ENCODE data around the gene PRR12. TPM values are rescaled to one million over a fixed set of nuclear protein-coding genes. Genes with fewer than 3 reads are reported as not detected.

Gene PRR12
- total and polyA plus RNA-seq, 7 experiments from 2014 or later, result 0.25 to 69.4 (median 51.8) TPM

- H3K27ac ChIP-seq (ENCODE audit: low read depth, low read length), result peak overlapping the region; percentile 80
- intact Hi-C loops (cut with micrococcal nuclease), result loop anchor here (1.0 to 2.0 kb wide), 9 partner anchors 11 to 546 kb away; partner anchors contain the start of genes AKT1S1 (in 1 of the 2), ALDH16A1 (in 1 of the 2), C19orf73 (in 1 of the 2) and NOSIP (in 1 of the 2)
- Mint-ChIP-seq H3K4me3 (peak overlapping the region; percentile 97 to 100 (median 99)), H3K4me1 (peaks cover 24 to 51% (median 44%) of the 10 kb centered on the region in 7 donors), H3K36me3 (peaks cover 4 to 20% (median 4%) of the 10 kb centered on the region in 5 donors), H3K27ac (peak overlapping the region; percentile 96 to 99 (median 97)), H3K9me3 (peaks cover 0 to 4% (median 0%) of the 10 kb centered on the region in 11 donors), H3K27me3 (peaks cover 0 to 2% (median 0%) of the 10 kb centered on the region in 5 donors)
- H3K27me3 ChIP-seq (ENCODE audit: control insufficient read depth in 2 of 2, insufficient read depth in 2 of 2, low read length in 2 of 2), result no peaks in the 10 kb centered on the region
- DNase-seq (no peak), ATAC-seq (no peak)
- CTCF ChIA-PET, result interaction anchor here (1.3 to 2.2 kb wide), 2 partner anchors 25 to 119 kb away, joined by 3 to 8 read pairs; partner anchors contain the start of gene RRAS
- peaks cover 23% of the 10 kb centered on the region in 2 donors for H3K4me1 ChIP-seq (ENCODE audit: control insufficient read depth in 2 of 2, insufficient read depth in 2 of 2, low read length in 2 of 2)
- POLR2A ChIA-PET, result interaction anchor here (0.8 to 14.1 kb wide), 13 partner anchors 10 to 213 kb away, joined by 3 to 187 read pairs (median 9); partner anchors contain the start of genes AKT1S1, NOSIP, PIH1D1 and PRMT1
- no peaks in the 10 kb centered on the region for H3K9me3 ChIP-seq (ENCODE audit: control insufficient read depth in 2 of 3, low read length in 3 of 3)
- peak overlapping the region; percentile 95 for H3K4me3 ChIP-seq (ENCODE audit: low read length)
- peaks cover 0 to 47% (median 14%) of the 10 kb centered on the region in 3 experiments for H3K36me3 ChIP-seq (ENCODE audit: control insufficient read depth in 2 of 3, insufficient read depth in 3 of 3, low read length in 3 of 3)
Observed at GRCh38 chr19:49665036-49665350, 74.0 kb downstream of the PRR12 start.

GRCh38 chr19:49665351-49666119, 74.6 kb downstream of the PRR12 start, which contains the start of the genes BCL2L12 and IRF3:
BCL2L12 (plus strand) TSS chr19:49665933; CDS start chr19:49666693, 760 bp downstream.
IRF3 (minus strand) TSS chr19:49665857; CDS start chr19:49664838, 1,019 bp downstream.
- Histone ChIP-seq H3K27ac (ENCODE audit: low read depth, low read length) (peak within 1 kb of the TSS; percentile 80), H3K4me1 (ENCODE audit: control insufficient read depth in 2 of 2, insufficient read depth in 2 of 2, low read length in 2 of 2) (peaks cover 23% of the 10 kb centered on the region in 2 donors), H3K36me3 (ENCODE audit: control insufficient read depth in 2 of 3, insufficient read depth in 3 of 3, low read length in 3 of 3) (peaks cover 0 to 47% (median 14%) of the 10 kb centered on the region in 3 experiments), H3K4me3 (ENCODE audit: low read length) (peak within 1 kb of the TSS; percentile 95), H3K9me3 (ENCODE audit: control insufficient read depth in 2 of 3, low read length in 3 of 3) (no peaks in the 10 kb centered on the region), H3K27me3 (ENCODE audit: control insufficient read depth in 2 of 2, insufficient read depth in 2 of 2, low read length in 2 of 2) (no peaks in the 10 kb centered on the region)
- Mint-ChIP-seq H3K9me3 (peaks cover 0 to 4% (median 0%) of the 10 kb centered on the region in 11 donors), H3K27ac (peak within 1 kb of the TSS; percentile 96 to 99 (median 97)), H3K27me3 (peaks cover 0 to 2% (median 0%) of the 10 kb centered on the region in 5 donors), H3K36me3 (peaks cover 4 to 18% (median 4%) of the 10 kb centered on the region in 5 donors), H3K4me1 (peaks cover 24 to 47% (median 39%) of the 10 kb centered on the region in 7 donors), H3K4me3 (peak within 1 kb of the TSS; percentile 97 to 100 (median 99))
- DNase-seq, result peak; percentile 99
- intact Hi-C loops (cut with micrococcal nuclease), result loop anchor here (1.0 to 2.0 kb wide), 9 partner anchors 11 to 547 kb away; partner anchors contain the start of genes AKT1S1 (in 1 of the 2), ALDH16A1 (in 1 of the 2), C19orf73 (in 1 of the 2) and NOSIP (in 1 of the 2)
- CTCF ChIA-PET, result interaction anchor here (1.3 to 2.2 kb wide), 2 partner anchors 25 to 120 kb away, joined by 3 to 8 read pairs; partner anchors contain the start of gene RRAS
- POLR2A ChIA-PET, result interaction anchor here (0.9 to 14.1 kb wide), 13 partner anchors 10 to 214 kb away, joined by 3 to 187 read pairs (median 9); partner anchors contain the start of genes AKT1S1, NOSIP, PIH1D1 and PRMT1
- peak; percentile 90 for ATAC-seq

- intact Hi-C loops (cut with micrococcal nuclease), result no loop called here
- peaks cover 0 to 2% (median 0%) of the 10 kb centered on the region in 5 donors for H3K27me3 Mint-ChIP-seq
- no peaks in the 10 kb centered on the region for H3K9me3 ChIP-seq (ENCODE audit: control insufficient read depth in 2 of 3, low read length in 3 of 3)
- H3K9me3 Mint-ChIP-seq, result peaks cover 0 to 4% (median 0%) of the 10 kb centered on the region in 11 donors
- peaks cover 24 to 47% (median 39%) of the 10 kb centered on the region in 7 donors for H3K4me1 Mint-ChIP-seq
- ChIA-PET POLR2A (interaction anchor here (0.7 to 14.1 kb wide), 10 partner anchors 10 to 185 kb away, joined by 3 to 187 read pairs (median 10); partner anchors contain the start of genes NOSIP, PRMT1, PRR12 and RPS11), CTCF (interaction anchor here (0.6 to 2.2 kb wide), 2 partner anchors 26 to 139 kb away, joined by 3 to 8 read pairs; partner anchors contain the start of gene RRAS)
- H3K36me3 Mint-ChIP-seq, result peaks cover 4 to 18% (median 4%) of the 10 kb centered on the region in 5 donors
- H3K4me3 Mint-ChIP-seq, result peak overlapping the region; percentile 97 to 100 (median 99)
- H3K27ac ChIP-seq (ENCODE audit: low read depth, low read length), result peak overlapping the region; percentile 80
- H3K36me3 ChIP-seq (ENCODE audit: control insufficient read depth in 2 of 3, insufficient read depth in 3 of 3, low read length in 3 of 3), result peaks cover 0 to 43% (median 13%) of the 10 kb centered on the region in 3 experiments
- H3K4me1 ChIP-seq (ENCODE audit: control insufficient read depth in 2 of 2, insufficient read depth in 2 of 2, low read length in 2 of 2), result peaks cover 23% of the 10 kb centered on the region in 2 donors
- DNase-seq (no peak), ATAC-seq (peak; percentile 2)
- peak overlapping the region; percentile 96 to 99 (median 97) for H3K27ac Mint-ChIP-seq
- H3K4me3 ChIP-seq (ENCODE audit: low read length), result peak overlapping the region; percentile 95
- H3K27me3 ChIP-seq (ENCODE audit: control insufficient read depth in 2 of 2, insufficient read depth in 2 of 2, low read length in 2 of 2), result no peaks in the 10 kb centered on the region
Observed at GRCh38 chr19:49666120-49666444, 75.1 kb downstream of the PRR12 start.

GRCh38 chr19:49667473-49667872, 76.5 kb downstream of the PRR12 start:
- Histone ChIP-seq H3K4me1 (ENCODE audit: control insufficient read depth in 2 of 2, insufficient read depth in 2 of 2, low read length in 2 of 2) (peaks cover 21% of the 10 kb centered on the region in 2 donors), H3K27ac (ENCODE audit: low read depth, low read length) (no peak overlapping the region), H3K4me3 (ENCODE audit: low read length) (no peak overlapping the region), H3K9me3 (ENCODE audit: control insufficient read depth in 2 of 3, low read length in 3 of 3) (no peaks in the 10 kb centered on the region), H3K27me3 (ENCODE audit: control insufficient read depth in 2 of 2, insufficient read depth in 2 of 2, low read length in 2 of 2) (no peaks in the 10 kb centered on the region), H3K36me3 (ENCODE audit: control insufficient read depth in 2 of 3, insufficient read depth in 3 of 3, low read length in 3 of 3) (peaks cover 0 to 29% (median 1%) of the 10 kb centered on the region in 3 experiments)
- H3K4me3 Mint-ChIP-seq, result peak overlapping the region in 9 of 10 donors; percentile 61 to 100 (median 99)
- CTCF ChIA-PET, result interaction anchor here (0.9 kb wide), 1 partner anchor 9 kb away, joined by 3 read pairs; no protein-coding TSS in a partner anchor
- ATAC-seq (no peak), DNase-seq (no peak)
- H3K27me3 Mint-ChIP-seq, result peaks cover 0 to 2% (median 0%) of the 10 kb centered on the region in 5 donors
- intact Hi-C loops (cut with micrococcal nuclease), result no loop called here
- H3K36me3 Mint-ChIP-seq, result peaks cover 4 to 20% (median 4%) of the 10 kb centered on the region in 5 donors
- H3K4me1 Mint-ChIP-seq, result peaks cover 31 to 55% (median 44%) of the 10 kb centered on the region in 7 donors
- POLR2A ChIA-PET, result interaction anchor here (1.3 to 14.1 kb wide), 4 partner anchors 9 to 179 kb away, joined by 3 to 187 read pairs (median 48); partner anchors contain the start of genes NOSIP, PRMT1, RRAS and SCAF1
- peak overlapping the region in 6 of 9 donors; percentile 25 to 96 (median 70) for H3K27ac Mint-ChIP-seq
- peaks cover 0 to 4% (median 0%) of the 10 kb centered on the region in 11 donors for H3K9me3 Mint-ChIP-seq

GRCh38 chr19:49669516-49669915, 78.5 kb downstream of the PRR12 start:
- Mint-ChIP-seq H3K36me3 (peaks cover 4 to 12% (median 4%) of the 10 kb centered on the region in 5 donors), H3K27ac (no peak overlapping the region), H3K9me3 (peaks cover 0 to 4% (median 0%) of the 10 kb centered on the region in 11 donors), H3K4me3 (no peak overlapping the region), H3K4me1 (peaks cover 26 to 42% (median 32%) of the 10 kb centered on the region in 7 donors), H3K27me3 (peaks cover 0 to 2% (median 0%) of the 10 kb centered on the region in 5 donors)
- H3K36me3 ChIP-seq (ENCODE audit: control insufficient read depth in 2 of 3, insufficient read depth in 3 of 3, low read length in 3 of 3), result peaks cover 0 to 20% (median 0%) of the 10 kb centered on the region in 3 experiments
- no peak overlapping the region for H3K27ac ChIP-seq (ENCODE audit: low read depth, low read length)
- ATAC-seq, result no peak
- no peak for DNase-seq
- H3K4me1 ChIP-seq (ENCODE audit: control insufficient read depth in 2 of 2, insufficient read depth in 2 of 2, low read length in 2 of 2), result peaks cover 3 to 7% of the 10 kb centered on the region in 2 donors
- H3K27me3 ChIP-seq (ENCODE audit: control insufficient read depth in 2 of 2, insufficient read depth in 2 of 2, low read length in 2 of 2), result no peaks in the 10 kb centered on the region
- POLR2A ChIA-PET, result interaction anchor here (1.9 to 14.1 kb wide), 2 partner anchors 25 to 89 kb away, joined by 5 to 187 read pairs; partner anchors contain the start of genes NOSIP, PRRG2, RRAS and SCAF1
- H3K9me3 ChIP-seq (ENCODE audit: control insufficient read depth in 2 of 3, low read length in 3 of 3), result no peaks in the 10 kb centered on the region
- no peak overlapping the region for H3K4me3 ChIP-seq (ENCODE audit: low read length)
- intact Hi-C loops (cut with micrococcal nuclease), result no loop called here
- CTCF ChIA-PET, result no interaction called here

All from naive thymus-derived CD4-positive, alpha-beta T cell (primary cell).